NT2/D1 (cell line): ENCODE data around the gene SPATA46.

Source experiments
- SUZ12 ChIP-seq: IDR thresholded peaks from 2 replicates; pipeline ENCODE4 v1.6.1; 2011; ENCODE audit not compliant: insufficient read length, insufficient read depth; ENCODE audit errors: extremely low read depth
- YY1 ChIP-seq: IDR thresholded peaks from 2 replicates; pipeline ENCODE4 v1.6.1; 2011; ENCODE audit not compliant: insufficient read length, insufficient read depth

DNA sequence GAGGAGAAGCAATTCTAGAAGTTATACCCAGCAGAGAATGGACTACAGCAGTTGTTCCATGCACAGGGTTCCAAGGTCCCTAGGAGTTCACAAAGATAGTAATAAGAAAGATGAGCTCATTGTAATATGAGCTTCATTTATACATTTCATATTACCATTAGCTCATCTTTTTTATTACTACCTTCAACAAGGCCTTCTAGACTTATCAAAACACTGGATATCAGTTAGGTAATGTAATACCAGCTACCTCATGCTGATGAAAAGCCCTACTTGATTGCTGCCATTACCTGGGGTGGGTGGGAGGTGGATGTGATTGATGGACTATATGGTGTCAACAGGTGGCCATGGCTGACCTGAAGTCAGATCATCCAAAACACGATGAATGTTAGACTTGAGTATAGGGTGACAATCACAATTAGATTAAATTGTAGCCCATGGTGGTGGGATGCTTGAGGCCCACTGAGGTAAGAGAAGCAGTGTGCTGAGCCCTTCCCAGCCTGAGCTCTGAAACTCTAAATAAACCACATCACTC is 34.1 kb downstream of the SPATA46 start:
- TF ChIP-seq SUZ12 (no peak), YY1 (no peak)
